Measurements from ENCODE around the gene FBXO24. TPM values are rescaled to one million over a fixed set of nuclear protein-coding genes. Genes with fewer than 3 reads are reported as not detected.

The FBXO24 gene
- total and polyA plus RNA-seq, 9 of the 15 experiments (the other 6 are each of a cell fraction or from before 2014, with no cell fraction given) = 0.17 to 0.95 (median 0.50) TPM

DNA sequence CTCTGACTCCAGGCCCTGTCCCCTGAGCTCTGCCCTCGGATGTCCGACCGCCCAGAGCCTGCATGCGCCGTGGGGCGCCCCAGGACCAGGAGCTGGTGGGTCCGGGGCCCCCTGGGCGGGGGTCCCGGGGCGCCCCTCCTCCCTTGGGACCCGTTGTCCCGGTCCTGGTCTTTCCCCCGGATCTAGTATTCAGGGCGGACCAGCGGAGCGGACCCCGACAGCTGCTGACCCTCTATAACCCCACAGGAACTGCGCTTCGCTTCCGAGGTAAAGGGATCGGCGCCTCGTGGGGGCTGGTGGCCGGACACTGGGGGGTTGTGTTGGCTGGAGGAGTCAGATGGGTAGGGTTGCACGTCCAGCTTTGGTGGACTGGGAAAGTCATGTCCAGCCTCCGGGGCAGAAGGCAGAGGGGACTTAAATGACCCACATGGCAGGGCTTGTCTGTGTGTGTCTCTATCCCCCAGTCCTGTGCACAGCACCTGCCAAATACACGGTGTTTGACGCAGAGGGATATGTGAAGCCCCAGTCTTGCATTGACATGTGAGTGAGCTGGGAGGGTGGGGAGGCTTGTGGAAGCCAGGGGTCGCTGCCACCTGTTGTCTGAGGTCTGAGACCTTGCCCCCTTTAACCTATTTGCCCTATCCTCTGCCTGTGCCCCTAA is 26.7 kb downstream of the FBXO24 start (continued):
- TF ChIP-seq MGA (IDR thresholded peaks at IDR 0.05) (peak; percentile 26; the same call in 1 of the 2 replicates), L3MBTL2 (IDR thresholded peaks at IDR 0.05) (no peak), SP2 (IDR thresholded peaks at IDR 0.05; ENCODE audit: extremely low read depth, low read depth, low read length, poor library complexity, severe bottlenecking) (no peak), SIN3A (IDR thresholded peaks at IDR 0.05; ENCODE audit: borderline replicate concordance in 2 of 2, control insufficient read depth in 1 of 2, low read depth in 2 of 2, low read length in 2 of 2) (peak in 1 of 2 experiments; percentile 54; a peak in 1 of 4 replicates), KDM1A (IDR thresholded peaks at IDR 0.05) (no peak), RUNX1 (IDR thresholded peaks at IDR 0.05; ENCODE audit: low read depth) (no peak), BACH1 (tag; IDR thresholded peaks at IDR 0.05) (no peak), ZFX (CRISPR knock-in tag; IDR thresholded peaks at IDR 0.05) (peak; percentile 4; the same call in 1 of the 2 replicates), ZBTB7A (IDR thresholded peaks at IDR 0.05; ENCODE audit: borderline replicate concordance, control insufficient read depth, low read depth, low read length) (peak; percentile 95), MAZ (CRISPR knock-in tag; conservative IDR thresholded peaks at IDR 0.05 in 1 of 2, IDR thresholded peaks at IDR 0.05 in 1 of 2) (0 out of 4 replicates have a peak, but pooled peaks of 1 of the 2 experiments have one; percentile 32)
- TF ChIP-seq, protein P1, sequence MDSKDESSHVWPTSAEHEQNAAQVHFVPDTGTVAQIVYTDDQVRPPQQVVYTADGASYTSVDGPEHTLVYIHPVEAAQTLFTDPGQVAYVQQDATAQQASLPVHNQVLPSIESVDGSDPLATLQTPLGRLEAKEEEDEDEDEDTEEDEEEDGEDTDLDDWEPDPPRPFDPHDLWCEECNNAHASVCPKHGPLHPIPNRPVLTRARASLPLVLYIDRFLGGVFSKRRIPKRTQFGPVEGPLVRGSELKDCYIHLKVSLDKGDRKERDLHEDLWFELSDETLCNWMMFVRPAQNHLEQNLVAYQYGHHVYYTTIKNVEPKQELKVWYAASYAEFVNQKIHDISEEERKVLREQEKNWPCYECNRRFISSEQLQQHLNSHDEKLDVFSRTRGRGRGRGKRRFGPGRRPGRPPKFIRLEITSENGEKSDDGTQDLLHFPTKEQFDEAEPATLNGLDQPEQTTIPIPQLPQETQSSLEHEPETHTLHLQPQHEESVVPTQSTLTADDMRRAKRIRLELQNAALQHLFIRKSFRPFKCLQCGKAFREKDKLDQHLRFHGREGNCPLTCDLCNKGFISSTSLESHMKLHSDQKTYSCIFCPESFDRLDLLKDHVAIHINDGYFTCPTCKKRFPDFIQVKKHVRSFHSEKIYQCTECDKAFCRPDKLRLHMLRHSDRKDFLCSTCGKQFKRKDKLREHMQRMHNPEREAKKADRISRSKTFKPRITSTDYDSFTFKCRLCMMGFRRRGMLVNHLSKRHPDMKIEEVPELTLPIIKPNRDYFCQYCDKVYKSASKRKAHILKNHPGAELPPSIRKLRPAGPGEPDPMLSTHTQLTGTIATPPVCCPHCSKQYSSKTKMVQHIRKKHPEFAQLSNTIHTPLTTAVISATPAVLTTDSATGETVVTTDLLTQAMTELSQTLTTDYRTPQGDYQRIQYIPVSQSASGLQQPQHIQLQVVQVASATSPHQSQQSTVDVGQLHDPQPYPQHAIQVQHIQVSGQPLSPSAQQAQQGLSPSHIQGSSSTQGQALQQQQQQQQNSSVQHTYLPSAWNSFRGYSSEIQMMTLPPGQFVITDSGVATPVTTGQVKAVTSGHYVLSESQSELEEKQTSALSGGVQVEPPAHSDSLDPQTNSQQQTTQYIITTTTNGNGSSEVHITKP (IDR thresholded peaks at IDR 0.05; ENCODE audit: partially characterized antibody) = no peak
